Mesendoderm (in vitro differentiated cells): ENCODE data around the gene LATS2.

Experiments
- DNase-seq: peaks from one replicate; pipeline ENCODE4 v3.0.0; 2013
- H2AK5ac ChIP-seq: 2 replicates; pipeline ENCODE4 v1.6.1; 2013; ENCODE audit warnings: low read length, inconsistent platforms
- H2BK120ac ChIP-seq: 2 replicates; pipeline ENCODE4 v1.6.1; 2013; ENCODE audit warnings: low read depth, mild to moderate bottlenecking, low read length, moderate library complexity, mixed read lengths
- H2BK15ac ChIP-seq: replicated peaks from 2 replicates; pipeline ENCODE4 v1.6.1; 2013; ENCODE audit warnings: low read depth, mild to moderate bottlenecking, moderate library complexity
- H2BK5ac ChIP-seq: 2 replicates; pipeline ENCODE4 v1.6.1; 2013; ENCODE audit warnings: low read length, inconsistent platforms
- H3K18ac ChIP-seq: 2 replicates; pipeline ENCODE4 v1.6.1; 2013; ENCODE audit warnings: mild to moderate bottlenecking, low read length, mixed read lengths
- H3K23ac ChIP-seq: one replicate; pipeline ENCODE4 v1.6.1; 2013; ENCODE audit warnings: low read length
- H3K27ac ChIP-seq: 2 replicates; pipeline ENCODE4 v1.5.1; 2013; ENCODE audit warnings: low read depth, mild to moderate bottlenecking, inconsistent platforms, low read length, moderate library complexity
- H3K27me3 ChIP-seq: 2 replicates; pipeline ENCODE4 v1.6.1; 2013; ENCODE audit warnings: low read length, control low read depth, mild to moderate bottlenecking, inconsistent platforms; ENCODE audit not compliant: insufficient read depth, poor library complexity
- H3K36me3 ChIP-seq: 2 replicates; pipeline ENCODE4 v1.6.1; 2013; ENCODE audit warnings: low read length, inconsistent platforms; ENCODE audit not compliant: control insufficient read depth, insufficient read depth
- H3K4ac ChIP-seq: one replicate; pipeline ENCODE4 v1.6.1; 2013; ENCODE audit warnings: low read depth, mild to moderate bottlenecking, low read length, moderate library complexity
- H3K4me1 ChIP-seq: 2 replicates; pipeline ENCODE4 v1.6.1; 2013; ENCODE audit warnings: low read depth, low read length, inconsistent platforms; ENCODE audit not compliant: control insufficient read depth
- H3K4me2 ChIP-seq: 2 replicates; pipeline ENCODE4 v1.6.1; 2013; ENCODE audit warnings: low read length
- H3K4me3 ChIP-seq: 2 replicates; pipeline ENCODE4 v1.5.1; 2013; ENCODE audit warnings: mild to moderate bottlenecking, low read length
- H3K56ac ChIP-seq: one replicate; pipeline ENCODE4 v1.6.1; 2013; ENCODE audit warnings: low read length
- H3K79me1 ChIP-seq: 2 replicates; pipeline ENCODE4 v1.6.1; 2013; ENCODE audit warnings: low read length, inconsistent platforms
- H3K79me2 ChIP-seq: 2 replicates; pipeline ENCODE4 v1.6.1; 2013; ENCODE audit warnings: mild to moderate bottlenecking, low read length; ENCODE audit not compliant: control insufficient read depth, insufficient read depth
- H3K9ac ChIP-seq: 2 replicates; pipeline ENCODE4 v1.6.1; 2013; ENCODE audit warnings: low read length, inconsistent platforms
- H4K5ac ChIP-seq: one replicate; pipeline ENCODE4 v1.6.1; 2013; ENCODE audit warnings: low read length
- H4K8ac ChIP-seq: one replicate; pipeline ENCODE4 v1.6.1; 2013; ENCODE audit warnings: low read depth, mild to moderate bottlenecking, control low read depth, low read length, moderate library complexity
- WGBS: extraction: QIAGEN DNeasy Blood & Tissue Kit; methylation state at CpG from one replicate; pipeline ENCODE4 v1.1.7; 2013; ENCODE audit warnings: low lambda C conversion rate, missing lambda C conversion rate; ENCODE audit not compliant: insufficient coverage; ENCODE audit errors: extremely low coverage; 5-methylcytosine and 5-hydroxymethylcytosine counted together

LATS2 gene

DNA sequence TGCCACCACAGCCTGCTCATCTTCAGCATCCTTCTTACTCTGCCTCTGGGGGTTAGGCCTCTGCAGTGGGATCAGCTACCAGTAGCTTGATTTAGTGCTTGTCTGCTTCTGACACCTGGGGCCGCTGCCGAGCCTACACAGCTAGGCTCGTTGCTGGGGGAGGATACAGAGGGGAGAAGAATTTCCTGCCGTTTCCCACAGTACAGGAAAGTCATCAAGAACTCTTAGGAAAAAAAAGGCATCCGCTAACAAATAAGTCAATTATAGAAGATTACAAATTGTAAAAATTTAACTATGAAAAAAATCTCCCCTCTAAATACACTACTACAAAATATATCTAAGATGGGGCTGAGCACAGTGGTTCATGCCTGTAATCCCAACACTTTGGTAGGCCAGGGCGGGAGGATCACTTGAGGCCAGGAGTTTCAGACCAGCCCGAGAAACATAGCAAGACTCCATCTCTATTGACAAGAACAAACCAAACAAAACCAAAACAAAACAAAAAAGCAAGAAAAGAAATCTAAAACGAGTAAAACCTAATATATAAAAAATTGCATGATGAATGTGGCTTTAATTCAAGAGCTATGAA lies 26.7 kb downstream of the LATS2 start:
- peaks cover 23% of the 10 kb centered on the region for H3K79me1 ChIP-seq
- no peak overlapping the region for H3K27ac ChIP-seq
- H3K27me3 ChIP-seq, result no peaks in the 10 kb centered on the region
- no peak overlapping the region for H3K18ac ChIP-seq
- H3K4me3 ChIP-seq, result no peak overlapping the region
- peaks cover 59% of the 10 kb centered on the region for H3K79me2 ChIP-seq
- no peak overlapping the region for H3K4me2 ChIP-seq
- no peak overlapping the region for H2BK120ac ChIP-seq
- peaks cover 2% of the 10 kb centered on the region for H3K4me1 ChIP-seq
- no peak overlapping the region for H2BK5ac ChIP-seq
- no peak overlapping the region for H2AK5ac ChIP-seq
- H3K9ac ChIP-seq, result no peak overlapping the region
- no peak overlapping the region for H3K4ac ChIP-seq
- no peak overlapping the region for H4K8ac ChIP-seq
- DNase-seq, result peak; percentile 64
- no peak overlapping the region for H4K5ac ChIP-seq
- no peak overlapping the region for H2BK15ac ChIP-seq
- WGBS, result no CpG with 5 or more reads among the region's 8 CpGs
- H3K56ac ChIP-seq, result no peak overlapping the region
- no peak overlapping the region for H3K23ac ChIP-seq
- H3K36me3 ChIP-seq, result no peaks in the 10 kb centered on the region

DNA sequence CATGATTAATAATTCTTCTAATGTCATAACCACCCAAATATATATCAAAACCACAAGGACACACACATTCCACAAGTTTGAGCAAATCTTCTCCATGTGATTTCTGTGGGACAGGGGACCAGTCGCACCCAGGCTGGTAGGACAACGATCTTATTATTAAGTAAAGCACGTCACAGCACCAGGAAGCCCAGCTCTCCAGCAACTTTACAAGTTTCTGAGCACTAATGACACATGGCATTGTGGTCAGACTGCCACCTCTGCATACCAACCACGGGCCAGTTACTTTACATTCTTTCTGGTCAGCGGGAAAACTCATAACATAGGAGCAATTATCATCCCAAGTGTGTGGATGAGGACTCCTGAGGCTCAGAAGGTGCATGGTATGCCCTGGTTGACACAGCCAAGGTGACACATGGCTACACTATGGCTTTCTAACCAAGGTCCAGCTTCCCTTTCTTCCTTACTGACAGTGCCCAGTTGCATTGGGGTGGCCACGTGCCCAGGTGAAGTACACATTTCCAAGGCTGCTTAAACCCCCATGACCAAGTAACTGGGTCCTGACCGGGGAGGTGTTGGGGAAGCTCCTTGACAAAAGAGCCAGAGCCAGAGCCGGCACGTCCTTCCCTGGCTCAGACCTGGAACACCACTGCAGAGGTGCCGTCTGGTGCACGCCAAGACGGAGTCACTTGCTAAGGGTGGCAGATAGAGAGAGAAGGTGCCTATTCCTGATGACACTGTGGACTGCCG lies 27.4 kb downstream of the LATS2 start:
- WGBS, result no CpG with 5 or more reads among the region's 13 CpGs
- Histone ChIP-seq H3K56ac (no peak overlapping the region), H3K4me2 (no peak overlapping the region), H2BK5ac (no peak overlapping the region), H3K36me3 (no peaks in the 10 kb centered on the region), H3K79me1 (peaks cover 21% of the 10 kb centered on the region), H3K4ac (no peak overlapping the region), H3K79me2 (peaks cover 55% of the 10 kb centered on the region), H3K23ac (no peak overlapping the region), H3K27me3 (no peaks in the 10 kb centered on the region), H4K8ac (no peak overlapping the region), H4K5ac (no peak overlapping the region), H2BK15ac (no peak overlapping the region), H3K4me3 (no peak overlapping the region), H3K18ac (no peak overlapping the region), H3K4me1 (no peaks in the 10 kb centered on the region), H2AK5ac (no peak overlapping the region), H2BK120ac (no peak overlapping the region), H3K27ac (no peak overlapping the region), H3K9ac (no peak overlapping the region)
- no peak for DNase-seq

DNA sequence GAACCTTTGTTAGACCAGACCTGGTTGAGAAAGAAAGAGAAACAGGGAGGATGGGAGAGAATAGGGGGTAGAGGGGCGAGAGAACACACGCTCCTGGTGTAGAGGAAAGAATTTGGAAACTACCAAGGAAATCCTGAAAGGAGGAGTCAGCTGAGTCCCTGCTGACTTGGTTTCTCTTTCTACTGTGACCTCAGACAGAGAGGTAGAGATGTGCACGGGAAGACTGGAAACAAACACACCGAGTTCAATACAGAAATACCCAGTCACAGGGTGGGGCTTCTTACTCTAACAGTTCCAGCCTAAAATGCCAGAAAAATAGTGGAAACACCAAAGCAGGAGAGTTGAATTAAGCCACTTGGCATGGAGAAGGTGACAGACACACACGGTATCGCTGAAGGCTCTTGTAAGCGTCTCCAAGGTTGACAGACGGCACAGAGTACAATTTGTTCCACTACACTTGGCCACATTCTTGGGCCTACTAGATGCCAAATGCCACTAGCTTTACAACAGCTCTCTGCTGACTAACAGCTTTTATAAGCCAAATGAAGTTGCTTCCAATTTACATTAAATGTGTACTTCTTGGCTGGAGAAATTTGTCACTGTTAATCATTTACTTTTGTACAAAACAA lies 28.1 kb downstream of the LATS2 start:
- Histone ChIP-seq H3K23ac (no peak overlapping the region), H3K27me3 (no peaks in the 10 kb centered on the region), H3K4me1 (no peaks in the 10 kb centered on the region), H3K27ac (no peak overlapping the region), H3K9ac (no peak overlapping the region), H3K4ac (no peak overlapping the region), H3K56ac (no peak overlapping the region), H3K4me2 (no peak overlapping the region), H2BK5ac (no peak overlapping the region), H3K79me1 (peaks cover 21% of the 10 kb centered on the region), H3K18ac (no peak overlapping the region), H2AK5ac (no peak overlapping the region), H3K79me2 (peaks cover 53% of the 10 kb centered on the region), H4K8ac (no peak overlapping the region), H2BK120ac (no peak overlapping the region), H3K36me3 (no peaks in the 10 kb centered on the region), H2BK15ac (no peak overlapping the region), H3K4me3 (no peak overlapping the region), H4K5ac (no peak overlapping the region)
- no CpG with 5 or more reads among the region's 8 CpGs for WGBS
- DNase-seq, result peak; percentile 22

DNA sequence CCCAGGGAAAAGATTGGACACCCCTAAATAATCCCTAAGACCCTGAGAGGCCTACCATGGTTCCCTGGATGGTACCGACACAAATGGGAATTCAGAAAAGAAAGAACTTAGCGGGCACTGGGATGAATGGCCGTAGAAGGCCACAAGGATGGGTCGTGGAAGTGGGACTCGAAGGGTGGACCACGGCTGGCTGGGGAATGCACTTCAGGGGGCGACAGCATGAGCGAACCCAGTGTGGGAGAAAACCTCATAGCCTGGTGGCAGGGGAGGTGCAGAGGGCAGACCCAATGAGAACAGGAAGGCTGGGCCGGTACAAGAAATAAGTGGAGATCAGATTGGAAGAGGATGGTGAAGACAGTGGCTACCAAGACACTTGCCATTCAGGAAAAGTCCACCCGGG lies 28.7 kb downstream of the LATS2 start:
- no peaks in the 10 kb centered on the region for H3K4me1 ChIP-seq
- no peak overlapping the region for H2BK5ac ChIP-seq
- no peaks in the 10 kb centered on the region for H3K27me3 ChIP-seq
- H3K9ac ChIP-seq, result no peak overlapping the region
- H3K27ac ChIP-seq, result no peak overlapping the region
- no peak overlapping the region for H3K56ac ChIP-seq
- H3K79me1 ChIP-seq, result peaks cover 21% of the 10 kb centered on the region
- DNase-seq, result no peak
- H4K8ac ChIP-seq, result no peak overlapping the region
- no peak overlapping the region for H2AK5ac ChIP-seq
- no CpG with 5 or more reads among the region's 10 CpGs for WGBS
- H4K5ac ChIP-seq, result no peak overlapping the region
- no peak overlapping the region for H3K4ac ChIP-seq
- no peak overlapping the region for H2BK120ac ChIP-seq
- H3K4me3 ChIP-seq, result no peak overlapping the region
- H2BK15ac ChIP-seq, result no peak overlapping the region
- H3K4me2 ChIP-seq, result no peak overlapping the region
- H3K23ac ChIP-seq, result no peak overlapping the region
- H3K18ac ChIP-seq, result no peak overlapping the region
- peaks cover 48% of the 10 kb centered on the region for H3K79me2 ChIP-seq
- no peaks in the 10 kb centered on the region for H3K36me3 ChIP-seq

DNA sequence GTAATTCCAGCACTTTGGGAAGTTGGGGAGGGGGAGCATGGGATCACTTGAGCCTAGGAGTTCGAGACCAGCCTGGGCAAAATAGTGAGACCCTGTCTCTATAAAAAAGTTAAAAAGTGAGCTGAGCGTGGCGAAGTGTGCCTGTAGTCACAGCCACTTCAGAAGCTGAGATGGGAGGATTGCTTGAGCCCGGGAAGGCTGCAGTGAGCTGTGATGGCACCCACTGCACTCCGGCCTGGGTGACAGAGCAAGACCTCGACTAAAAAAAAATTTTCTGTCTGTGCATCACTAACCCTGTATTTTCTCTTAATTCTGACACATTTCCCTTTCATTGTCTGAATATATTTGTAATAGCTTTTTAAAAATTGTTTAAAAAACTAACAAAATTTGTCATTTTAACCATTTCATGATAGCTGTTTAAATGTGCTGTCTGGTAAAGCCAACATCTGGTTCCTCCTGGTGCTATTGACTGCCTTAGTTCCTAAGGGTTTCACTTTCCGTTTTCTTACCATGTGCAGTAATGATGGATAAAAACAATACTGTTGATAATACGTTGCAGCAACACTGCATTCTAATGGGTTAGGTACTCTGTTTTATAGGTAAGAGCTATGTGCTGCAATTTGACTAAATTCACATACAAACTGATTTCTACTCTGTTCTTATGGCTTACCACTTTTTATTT lies 29.7 kb downstream of the LATS2 start:
- no peak overlapping the region for H4K5ac ChIP-seq
- H3K27ac ChIP-seq, result no peak overlapping the region
- H2AK5ac ChIP-seq, result no peak overlapping the region
- H3K4me2 ChIP-seq, result no peak overlapping the region
- DNase-seq, result no peak
- no CpG with 5 or more reads among the region's 8 CpGs for WGBS
- H4K8ac ChIP-seq, result no peak overlapping the region
- peaks cover 45% of the 10 kb centered on the region for H3K79me2 ChIP-seq
- no peak overlapping the region for H2BK5ac ChIP-seq
- H3K36me3 ChIP-seq, result no peaks in the 10 kb centered on the region
- H3K79me1 ChIP-seq, result peaks cover 21% of the 10 kb centered on the region
- H3K18ac ChIP-seq, result no peak overlapping the region
- no peak overlapping the region for H3K56ac ChIP-seq
- no peak overlapping the region for H3K9ac ChIP-seq
- no peak overlapping the region for H3K4ac ChIP-seq
- no peaks in the 10 kb centered on the region for H3K4me1 ChIP-seq
- H2BK15ac ChIP-seq, result no peak overlapping the region
- H2BK120ac ChIP-seq, result no peak overlapping the region
- H3K23ac ChIP-seq, result no peak overlapping the region
- no peak overlapping the region for H3K4me3 ChIP-seq
- H3K27me3 ChIP-seq, result no peaks in the 10 kb centered on the region
